GM06990 (cell line): ENCODE measurements around the gene TBCEL.
A peak's percentile ranks its signal among the peaks of the same experiment; 100 is the strongest.
"Not testable (repeated sequence)": the region's sequence is repeated elsewhere in the genome, so short reads cannot be mapped to it uniquely, and the experiment has no call there.

Source experiments
- DNase-seq: peaks from one replicate; pipeline ENCODE4 v3.0.0-alpha.2; 2011; ENCODE audit not compliant: insufficient read length; ENCODE audit errors: extremely low read depth
- H3K27me3 ChIP-seq: replicated peaks from 2 replicates; pipeline ENCODE4 v1.6.0; 2011; ENCODE audit warnings: low read length; ENCODE audit not compliant: control insufficient read depth, insufficient read depth
- H3K36me3 ChIP-seq: 2 replicates; pipeline ENCODE4 v1.5.1; 2011; ENCODE audit warnings: low read length; ENCODE audit not compliant: control insufficient read depth, insufficient read depth
- H3K4me3 ChIP-seq: replicated peaks from 2 replicates; pipeline ENCODE4 v1.5.1; 2011; ENCODE audit warnings: low read depth, mild to moderate bottlenecking, control low read depth, low read length
- TF ChIP-seq, protein P1 (sequence below): IDR thresholded peaks from 2 replicates; pipeline ENCODE4 v1.5.1; 2011; ENCODE audit warnings: low read length, control low read depth, mild to moderate bottlenecking, inconsistent platforms; ENCODE audit not compliant: insufficient read depth, poor library complexity, severe bottlenecking

Gene TBCEL

GRCh38 chr11:121109916-121110586 lies 86.1 kb downstream of the TBCEL start:
- Histone ChIP-seq H3K4me3 (no peak overlapping the region), H3K27me3 (no peaks in the 10 kb centered on the region; the same call in none of the 2 replicates), H3K36me3 (no peaks in the 10 kb centered on the region)
- TF ChIP-seq, protein P1, sequence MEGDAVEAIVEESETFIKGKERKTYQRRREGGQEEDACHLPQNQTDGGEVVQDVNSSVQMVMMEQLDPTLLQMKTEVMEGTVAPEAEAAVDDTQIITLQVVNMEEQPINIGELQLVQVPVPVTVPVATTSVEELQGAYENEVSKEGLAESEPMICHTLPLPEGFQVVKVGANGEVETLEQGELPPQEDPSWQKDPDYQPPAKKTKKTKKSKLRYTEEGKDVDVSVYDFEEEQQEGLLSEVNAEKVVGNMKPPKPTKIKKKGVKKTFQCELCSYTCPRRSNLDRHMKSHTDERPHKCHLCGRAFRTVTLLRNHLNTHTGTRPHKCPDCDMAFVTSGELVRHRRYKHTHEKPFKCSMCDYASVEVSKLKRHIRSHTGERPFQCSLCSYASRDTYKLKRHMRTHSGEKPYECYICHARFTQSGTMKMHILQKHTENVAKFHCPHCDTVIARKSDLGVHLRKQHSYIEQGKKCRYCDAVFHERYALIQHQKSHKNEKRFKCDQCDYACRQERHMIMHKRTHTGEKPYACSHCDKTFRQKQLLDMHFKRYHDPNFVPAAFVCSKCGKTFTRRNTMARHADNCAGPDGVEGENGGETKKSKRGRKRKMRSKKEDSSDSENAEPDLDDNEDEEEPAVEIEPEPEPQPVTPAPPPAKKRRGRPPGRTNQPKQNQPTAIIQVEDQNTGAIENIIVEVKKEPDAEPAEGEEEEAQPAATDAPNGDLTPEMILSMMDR: no peak
- no peak for DNase-seq

GRCh38 chr11:121110871-121111724 lies 87.2 kb downstream of the TBCEL start:
- Histone ChIP-seq H3K27me3 (no peaks in the 10 kb centered on the region; the same call in none of the 2 replicates), H3K36me3 (no peaks in the 10 kb centered on the region), H3K4me3 (no peak overlapping the region)
- TF ChIP-seq, protein P1: no peak
- no peak for DNase-seq

- Histone ChIP-seq H3K36me3 (no peaks in the 10 kb centered on the region), H3K27me3 (no peaks in the 10 kb centered on the region; the same call in 1 of the 2 replicates), H3K4me3 (no peak overlapping the region)
- peak; percentile 9 for DNase-seq
- TF ChIP-seq, protein P1: peak; percentile 55
Measured at GRCh38 chr11:121112498-121113455, 88.9 kb downstream of the TBCEL start.

- no peak overlapping the region for H3K4me3 ChIP-seq
- no peaks in the 10 kb centered on the region; the same call in 1 of the 2 replicates for H3K27me3 ChIP-seq
- TF ChIP-seq, protein P1: no peak
- DNase-seq: no peak
- no peaks in the 10 kb centered on the region for H3K36me3 ChIP-seq
Measured at GRCh38 chr11:121113611-121114010, 89.7 kb downstream of the TBCEL start.

- not testable (repeated sequence) for DNase-seq, H3K36me3 ChIP-seq, H3K27me3 ChIP-seq, H3K4me3 ChIP-seq
Measured at GRCh38 chr11:121115024-121115423, 91.1 kb downstream of the TBCEL start.
